B cell (primary cell): ENCODE measurements around the gene ST3GAL3.

Source experiments
- EZH2 ChIP-seq: IDR thresholded peaks from 2 replicates; pipeline ENCODE4 v1.6.1; 2012; ENCODE audit warnings: borderline replicate concordance, low read depth, mild to moderate bottlenecking, moderate library complexity, low read length; ENCODE audit not compliant: insufficient read depth, poor library complexity, severe bottlenecking
- TF ChIP-seq, protein P1 (sequence below): fragments of 200-600 bp; IDR thresholded peaks from one replicate; pipeline ENCODE4 v1.8.0; 2022; ENCODE audit warnings: antibody characterized with exemption, mild to moderate bottlenecking

GRCh38 chr1:43736819-43737218 lies 29.5 kb downstream of the ST3GAL3 start:
- TF ChIP-seq, protein P1, sequence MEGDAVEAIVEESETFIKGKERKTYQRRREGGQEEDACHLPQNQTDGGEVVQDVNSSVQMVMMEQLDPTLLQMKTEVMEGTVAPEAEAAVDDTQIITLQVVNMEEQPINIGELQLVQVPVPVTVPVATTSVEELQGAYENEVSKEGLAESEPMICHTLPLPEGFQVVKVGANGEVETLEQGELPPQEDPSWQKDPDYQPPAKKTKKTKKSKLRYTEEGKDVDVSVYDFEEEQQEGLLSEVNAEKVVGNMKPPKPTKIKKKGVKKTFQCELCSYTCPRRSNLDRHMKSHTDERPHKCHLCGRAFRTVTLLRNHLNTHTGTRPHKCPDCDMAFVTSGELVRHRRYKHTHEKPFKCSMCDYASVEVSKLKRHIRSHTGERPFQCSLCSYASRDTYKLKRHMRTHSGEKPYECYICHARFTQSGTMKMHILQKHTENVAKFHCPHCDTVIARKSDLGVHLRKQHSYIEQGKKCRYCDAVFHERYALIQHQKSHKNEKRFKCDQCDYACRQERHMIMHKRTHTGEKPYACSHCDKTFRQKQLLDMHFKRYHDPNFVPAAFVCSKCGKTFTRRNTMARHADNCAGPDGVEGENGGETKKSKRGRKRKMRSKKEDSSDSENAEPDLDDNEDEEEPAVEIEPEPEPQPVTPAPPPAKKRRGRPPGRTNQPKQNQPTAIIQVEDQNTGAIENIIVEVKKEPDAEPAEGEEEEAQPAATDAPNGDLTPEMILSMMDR: no peak
- TF ChIP-seq EZH2: no peak
